HUES48 (cell line): ENCODE data around the gene RFTN1.

Experiments
- H3K27ac ChIP-seq: one replicate; pipeline ENCODE4 v1.7.0; 2013; ENCODE audit warnings: low read depth, low read length, inconsistent platforms
- H3K27me3 ChIP-seq: 2 replicates; pipeline ENCODE4 v1.6.1; 2013; ENCODE audit warnings: mild to moderate bottlenecking, low read length; ENCODE audit not compliant: control insufficient read depth, insufficient read depth
- H3K36me3 ChIP-seq: 2 replicates; pipeline ENCODE4 v1.6.1; 2013; ENCODE audit warnings: low read length; ENCODE audit not compliant: control insufficient read depth, insufficient read depth
- H3K4me1 ChIP-seq: 2 replicates; pipeline ENCODE4 v1.6.1; 2013; ENCODE audit warnings: mild to moderate bottlenecking, low read length; ENCODE audit not compliant: control insufficient read depth, insufficient read depth
- H3K4me3 ChIP-seq: 2 replicates; pipeline ENCODE4 v1.5.1; 2013; ENCODE audit warnings: mild to moderate bottlenecking, low read depth, low read length
- H3K9ac ChIP-seq: 2 replicates; pipeline ENCODE4 v1.6.1; 2013; ENCODE audit warnings: mild to moderate bottlenecking, low read depth, low read length, moderate library complexity
- H3K9me3 ChIP-seq: 2 replicates; pipeline ENCODE4 v1.6.1; 2013; ENCODE audit warnings: low read length; ENCODE audit not compliant: control insufficient read depth, insufficient read depth

RFTN1 gene

DNA sequence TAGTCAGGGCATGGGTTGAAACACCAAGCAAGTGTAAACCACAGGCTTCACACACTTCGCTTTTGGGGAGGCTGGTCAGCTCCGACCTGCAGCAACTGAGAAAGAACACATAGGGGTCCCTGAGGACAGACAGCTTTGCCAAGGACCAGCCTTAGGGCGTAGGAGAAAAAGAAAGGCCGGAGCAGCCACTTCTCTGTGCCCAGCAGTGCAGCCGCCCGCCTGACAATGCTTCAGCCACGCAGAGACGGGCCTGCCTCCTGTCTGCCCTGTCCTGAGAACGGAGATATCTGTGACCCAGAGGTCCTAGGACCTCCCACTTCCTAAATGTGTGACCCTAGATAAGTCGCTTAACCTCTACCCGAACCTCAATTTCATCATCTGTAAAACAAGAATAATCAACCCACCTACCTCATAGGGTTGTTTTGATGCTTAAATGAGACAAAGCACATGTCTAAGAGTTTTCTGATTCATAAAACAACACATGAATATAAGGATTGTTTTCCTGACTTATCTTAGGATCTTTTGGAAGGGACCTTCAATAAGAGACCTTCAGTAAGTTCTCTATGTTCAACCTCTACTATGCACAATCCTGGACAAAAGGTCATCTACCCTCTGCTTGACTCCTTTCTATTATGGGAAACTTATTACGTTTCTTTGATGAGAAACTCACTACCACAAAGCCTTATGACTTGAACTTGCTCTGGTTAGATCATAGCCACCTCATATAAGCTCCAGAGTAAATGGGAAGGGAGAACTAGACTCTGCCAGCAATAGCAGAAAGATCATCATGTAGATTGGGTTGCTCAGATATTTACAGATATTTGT is 32.9 kb upstream of the RFTN1 start:
- Histone ChIP-seq H3K9ac (no peak overlapping the region), H3K27ac (no peak overlapping the region), H3K4me1 (peaks cover 10% of the 10 kb centered on the region), H3K27me3 (no peaks in the 10 kb centered on the region), H3K36me3 (no peaks in the 10 kb centered on the region), H3K4me3 (no peak overlapping the region), H3K9me3 (no peaks in the 10 kb centered on the region)

DNA sequence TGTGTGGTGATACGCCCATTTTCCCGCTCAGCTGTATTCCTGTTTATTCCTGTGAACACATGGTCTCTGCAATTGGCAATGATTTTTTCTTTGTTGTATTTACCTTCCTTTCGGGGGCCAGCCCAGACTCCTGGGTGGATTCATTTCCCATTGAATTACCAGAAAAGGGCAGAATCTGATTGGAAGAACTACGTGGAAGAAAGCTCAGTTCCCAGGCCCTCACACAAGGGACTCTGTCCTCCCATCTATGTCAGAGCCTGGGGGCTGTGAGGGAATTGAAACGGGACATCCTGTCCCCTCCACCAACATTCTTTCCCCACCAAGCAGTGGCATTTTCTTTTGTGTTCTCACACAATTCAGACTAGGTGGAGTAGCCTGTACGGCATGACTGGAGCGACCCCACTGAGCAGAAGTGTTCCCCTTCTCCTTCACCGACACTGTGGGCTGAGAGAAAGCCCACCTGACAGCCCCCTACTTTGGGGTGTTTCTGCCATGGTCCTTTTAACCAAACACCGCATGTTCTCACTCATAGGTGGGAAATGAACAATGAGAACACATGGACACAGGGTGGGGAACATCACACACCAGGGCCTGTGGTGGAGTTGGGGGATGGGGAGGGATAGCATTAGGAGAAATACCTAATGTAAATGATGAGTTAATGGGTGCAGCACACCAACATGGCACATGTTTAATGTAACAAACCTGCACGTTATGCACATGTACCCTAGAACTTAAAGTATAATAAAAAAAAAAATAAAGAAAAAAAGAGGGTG is 32.1 kb upstream of the RFTN1 start:
- H3K9ac ChIP-seq = no peak overlapping the region
- H3K9me3 ChIP-seq = no peaks in the 10 kb centered on the region
- no peaks in the 10 kb centered on the region for H3K36me3 ChIP-seq
- no peak overlapping the region for H3K4me3 ChIP-seq
- no peak overlapping the region for H3K27ac ChIP-seq
- no peaks in the 10 kb centered on the region for H3K27me3 ChIP-seq
- peaks cover 9% of the 10 kb centered on the region for H3K4me1 ChIP-seq

DNA sequence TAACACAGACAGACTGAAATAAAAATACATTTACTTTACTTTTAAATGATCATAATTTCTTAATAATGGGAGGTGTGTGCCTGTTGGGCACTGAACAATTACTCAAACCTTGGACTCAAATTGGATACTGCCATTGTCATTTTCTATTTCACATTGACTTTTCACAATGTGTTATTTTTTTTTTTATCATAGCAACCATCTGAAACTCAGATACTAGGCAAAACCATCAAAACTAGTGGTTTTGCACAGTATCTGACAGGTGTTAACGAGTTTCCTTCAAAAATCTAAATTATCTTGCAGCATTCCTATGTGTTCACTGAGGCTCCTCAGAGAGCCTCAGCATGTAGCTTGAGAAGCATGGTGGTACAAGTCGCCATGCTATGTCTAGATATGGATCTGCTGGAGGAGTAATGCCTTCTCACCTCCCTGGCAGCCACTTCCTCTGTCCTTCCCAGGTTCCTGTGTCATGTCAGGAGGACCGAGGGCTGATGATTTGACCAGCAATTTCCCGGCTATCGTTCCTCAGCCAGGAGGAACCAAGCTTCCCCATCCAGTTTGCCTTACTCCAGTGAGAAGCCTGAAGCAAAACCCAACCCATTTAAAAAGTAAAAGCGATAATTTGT is 29.9 kb upstream of the RFTN1 start:
- no peaks in the 10 kb centered on the region for H3K27me3 ChIP-seq
- H3K4me1 ChIP-seq = no peaks in the 10 kb centered on the region
- H3K36me3 ChIP-seq = no peaks in the 10 kb centered on the region
- H3K27ac ChIP-seq = no peak overlapping the region
- no peak overlapping the region for H3K9ac ChIP-seq
- no peak overlapping the region for H3K4me3 ChIP-seq
- no peaks in the 10 kb centered on the region for H3K9me3 ChIP-seq

DNA sequence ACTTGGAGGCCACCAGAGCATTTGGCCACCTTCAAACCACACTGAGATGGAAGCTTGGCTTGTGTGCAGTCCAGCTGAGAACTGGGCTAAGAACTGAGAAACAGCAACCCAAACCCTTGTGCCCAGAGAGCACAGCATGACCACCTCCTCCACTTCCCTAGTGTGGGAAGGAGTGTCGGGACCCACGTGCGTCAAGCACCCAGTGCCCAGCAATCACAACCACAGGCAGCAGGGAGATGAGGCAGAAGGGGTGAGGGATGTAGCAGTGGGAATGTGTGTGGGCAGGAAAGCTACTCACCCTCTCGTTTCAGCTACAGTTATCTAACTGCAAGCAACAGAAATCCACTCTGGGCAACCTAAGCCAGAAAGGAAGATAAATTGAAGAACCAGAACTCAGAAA is 25.0 kb upstream of the RFTN1 start:
- H3K4me3 ChIP-seq = no peak overlapping the region
- H3K9me3 ChIP-seq = no peaks in the 10 kb centered on the region
- H3K27ac ChIP-seq = no peak overlapping the region
- no peaks in the 10 kb centered on the region for H3K27me3 ChIP-seq
- H3K4me1 ChIP-seq = peaks cover 21% of the 10 kb centered on the region
- no peaks in the 10 kb centered on the region for H3K36me3 ChIP-seq
- no peak overlapping the region for H3K9ac ChIP-seq

DNA sequence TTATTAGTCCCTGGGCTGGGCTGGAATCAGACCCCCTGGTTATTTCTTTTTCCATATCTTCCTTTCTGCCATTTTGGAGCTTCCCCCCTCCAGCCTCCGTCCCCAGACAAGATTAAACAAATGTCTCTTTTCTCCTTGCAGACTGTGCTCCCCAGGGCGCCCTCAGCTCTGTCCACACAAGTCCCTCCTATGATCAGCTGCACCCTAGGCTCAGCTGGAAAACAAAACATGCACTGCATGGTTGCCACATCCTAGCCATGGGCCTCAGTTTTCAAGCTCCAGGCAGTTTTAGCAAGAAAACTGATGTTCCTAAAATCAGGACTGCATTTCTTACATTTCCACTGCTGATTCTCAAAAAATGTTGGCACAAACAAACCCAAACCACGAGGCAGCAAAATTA is 23.5 kb upstream of the RFTN1 start:
- H3K4me1 ChIP-seq = peaks cover 23% of the 10 kb centered on the region
- H3K27ac ChIP-seq = no peak overlapping the region
- H3K27me3 ChIP-seq = no peaks in the 10 kb centered on the region
- H3K9me3 ChIP-seq = no peaks in the 10 kb centered on the region
- H3K9ac ChIP-seq = no peak overlapping the region
- H3K36me3 ChIP-seq = no peaks in the 10 kb centered on the region
- H3K4me3 ChIP-seq = no peak overlapping the region

DNA sequence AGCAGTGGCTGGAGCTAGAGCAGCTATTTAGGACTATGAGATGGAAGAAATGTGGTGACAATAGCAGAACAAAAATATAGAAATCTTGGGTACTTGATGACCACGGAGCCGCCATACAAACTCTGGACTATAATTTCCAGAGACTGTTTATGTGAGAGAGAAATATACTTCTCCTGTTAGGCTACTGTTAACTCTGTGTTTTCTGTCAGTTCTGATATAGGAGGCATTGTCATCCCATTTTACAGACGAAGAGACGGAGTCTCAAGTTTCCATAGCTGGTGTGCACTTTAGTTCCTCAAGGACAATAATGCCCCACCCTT is 22.8 kb upstream of the RFTN1 start:
- no peaks in the 10 kb centered on the region for H3K9me3 ChIP-seq
- no peaks in the 10 kb centered on the region for H3K27me3 ChIP-seq
- H3K36me3 ChIP-seq = no peaks in the 10 kb centered on the region
- H3K9ac ChIP-seq = no peak overlapping the region
- H3K4me1 ChIP-seq = peaks cover 23% of the 10 kb centered on the region
- H3K27ac ChIP-seq = peak overlapping the region; percentile 44
- no peak overlapping the region for H3K4me3 ChIP-seq

DNA sequence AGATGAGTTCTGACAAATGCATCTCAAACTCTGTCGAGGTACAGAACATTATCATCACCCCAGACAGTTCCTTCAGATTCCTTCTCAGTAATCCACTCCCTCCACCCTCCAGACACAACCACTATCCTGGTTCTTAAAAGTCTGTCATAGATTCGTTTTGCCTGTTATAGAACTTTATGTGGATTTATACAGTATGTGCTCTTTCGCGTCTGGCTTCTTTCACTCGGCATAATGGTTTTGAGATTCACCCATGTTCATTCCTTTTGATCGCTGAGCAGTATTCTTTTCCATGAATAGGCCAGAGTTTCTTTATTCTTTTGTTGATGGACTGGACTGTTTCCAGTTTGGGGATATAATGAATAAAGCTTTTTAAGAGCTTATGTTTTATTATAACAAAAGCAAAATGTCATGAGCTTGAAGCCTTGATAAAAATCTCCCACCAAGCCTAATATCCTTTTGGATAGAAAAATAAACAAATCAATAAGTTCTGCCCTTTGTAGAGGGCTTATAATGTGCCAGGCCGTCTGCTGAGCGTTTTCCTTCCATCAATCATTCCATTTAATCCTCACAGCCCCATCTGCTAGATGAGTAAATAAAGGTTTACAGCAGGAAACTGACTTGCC is 21.3 kb upstream of the RFTN1 start:
- Histone ChIP-seq H3K9ac (no peak overlapping the region), H3K36me3 (no peaks in the 10 kb centered on the region), H3K27me3 (0 out of 2 replicates have a peak, but pooled peaks cover 3% of the 10 kb centered on the region), H3K4me1 (peaks cover 23% of the 10 kb centered on the region), H3K9me3 (no peaks in the 10 kb centered on the region), H3K27ac (peak overlapping the region; percentile 14), H3K4me3 (no peak overlapping the region)

DNA sequence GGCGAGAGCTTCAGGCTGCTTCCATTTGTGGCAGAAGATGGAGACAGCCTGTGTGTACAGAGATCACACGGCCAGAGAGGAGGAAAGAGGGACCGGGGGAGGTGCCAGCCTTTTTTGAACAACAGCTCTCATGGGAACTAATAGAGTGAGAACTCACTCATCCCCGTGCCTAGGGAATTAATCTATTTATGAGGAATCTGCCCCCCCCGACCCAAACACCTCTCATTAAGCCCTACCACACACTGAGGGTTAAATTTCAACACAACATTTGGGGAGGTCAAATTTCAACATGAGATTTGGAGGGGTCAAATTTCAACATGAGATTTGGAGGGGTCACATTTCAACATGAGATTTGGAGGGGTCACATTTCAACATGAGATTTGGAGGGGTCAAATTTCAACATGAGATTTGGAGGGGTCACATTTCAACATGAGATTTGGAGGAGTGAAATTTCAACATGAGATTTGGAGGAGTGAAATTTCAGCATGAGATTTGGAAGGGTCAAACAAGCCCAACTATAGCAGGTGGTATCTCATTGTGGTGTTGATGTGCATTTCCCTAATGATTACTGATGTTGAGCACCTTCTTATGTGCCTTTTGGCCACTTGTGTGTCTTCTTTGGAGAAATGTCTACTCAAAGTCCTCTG is 20.6 kb upstream of the RFTN1 start:
- Histone ChIP-seq H3K27ac (peak overlapping the region; percentile 14), H3K4me3 (no peak overlapping the region), H3K27me3 (0 out of 2 replicates have a peak, but pooled peaks cover 3% of the 10 kb centered on the region), H3K9ac (no peak overlapping the region), H3K4me1 (peaks cover 23% of the 10 kb centered on the region), H3K36me3 (no peaks in the 10 kb centered on the region), H3K9me3 (no peaks in the 10 kb centered on the region)

DNA sequence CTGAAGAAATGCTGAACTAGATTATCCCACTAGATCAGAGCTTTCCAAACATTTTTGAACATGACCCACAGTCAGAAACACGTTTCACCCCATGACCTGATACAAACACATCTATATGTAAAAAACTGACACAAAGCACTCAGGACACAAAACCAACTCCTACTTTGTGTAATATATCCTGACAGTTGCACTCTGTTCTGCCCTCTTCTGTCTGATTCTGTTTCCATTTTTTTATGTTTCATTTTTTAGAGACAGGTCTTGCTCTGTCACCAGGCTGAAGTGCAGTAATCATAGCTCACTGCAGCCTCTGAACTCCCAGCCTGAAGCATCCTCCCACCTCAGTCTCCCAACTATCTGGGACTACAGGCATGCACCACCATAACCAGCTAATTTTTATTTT is 15.8 kb upstream of the RFTN1 start:
- H3K9me3 ChIP-seq = no peaks in the 10 kb centered on the region
- 0 out of 2 replicates have a peak, but pooled peaks cover 3% of the 10 kb centered on the region for H3K27me3 ChIP-seq
- H3K9ac ChIP-seq = no peak overlapping the region
- H3K36me3 ChIP-seq = no peaks in the 10 kb centered on the region
- peaks cover 7% of the 10 kb centered on the region for H3K4me1 ChIP-seq
- H3K4me3 ChIP-seq = no peak overlapping the region
- no peak overlapping the region for H3K27ac ChIP-seq

DNA sequence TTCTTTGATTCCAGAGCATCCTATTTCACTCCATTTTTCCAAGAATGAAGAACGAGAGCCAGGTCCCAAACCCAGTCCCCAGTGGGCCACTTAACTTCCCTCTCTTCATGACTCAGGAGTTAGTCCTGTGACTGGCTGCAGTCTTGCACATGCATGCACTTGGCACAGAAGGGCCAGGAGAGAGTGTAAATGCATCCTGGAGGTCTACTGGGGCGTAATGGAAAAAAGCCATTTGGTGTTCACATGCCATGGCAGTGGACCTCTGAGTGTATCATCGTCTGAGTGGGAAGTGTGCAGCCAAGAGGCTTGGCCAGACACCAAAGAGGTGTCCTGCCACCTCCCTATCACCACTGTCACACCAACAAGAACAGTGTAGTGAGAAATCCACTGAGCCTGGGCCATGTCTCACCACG is 15.1 kb upstream of the RFTN1 start:
- Histone ChIP-seq H3K9ac (no peak overlapping the region), H3K36me3 (no peaks in the 10 kb centered on the region)

More for the DNA sequence above, 15.1 kb upstream of the RFTN1 start:
- Histone ChIP-seq H3K9me3 (no peaks in the 10 kb centered on the region), H3K27ac (no peak overlapping the region), H3K27me3 (0 out of 2 replicates have a peak, but pooled peaks cover 3% of the 10 kb centered on the region), H3K4me3 (no peak overlapping the region), H3K4me1 (peaks cover 3% of the 10 kb centered on the region; the same call in 1 of the 2 replicates)
